Activated CD4-positive, alpha-beta T cell treated with anti-CD3 and anti-CD28 coated beads for 36 hours (primary cell): Measurements from ENCODE around the gene ST6GALNAC3. TPM values are rescaled to one million over a fixed set of nuclear protein-coding genes. Genes with fewer than 3 reads are reported as not detected.
A peak's percentile ranks its signal among the peaks of the same experiment; 100 is the strongest.

Experiments used
- ATAC-seq: fragments of 200-7000 bp; cut with Tn5 transposase; one replicate; pipeline ENCODE4 v1.10.0; 2021; ENCODE audit warnings: mild to moderate bottlenecking, moderate library complexity
- CTCF ChIA-PET: fragments of 350-600 bp; sonication (Branson Sonifier 250); formaldehyde crosslinking; loops from one replicate; lab custom pipeline; 2021; ENCODE audit warnings: antibody characterized with exemption; lab: Charles Lee
- POLR2A ChIA-PET: fragments of 350-600 bp; sonication (Branson Sonifier 250); formaldehyde crosslinking; loops from one replicate; lab custom pipeline; 2021; ENCODE audit warnings: antibody characterized with exemption, inconsistent platforms; lab: Charles Lee
- DNase-seq: peaks from one replicate; pipeline ENCODE4 v3.0.0-alpha.2; 2020
- H3K27ac Mint-ChIP-seq: one replicate; pipeline ENCODE4 v1.8.0; 2021; ENCODE audit warnings: mixed read lengths
- H3K27me3 Mint-ChIP-seq: one replicate; pipeline ENCODE4 v1.8.0; 2021; ENCODE audit warnings: mixed read lengths
- H3K36me3 Mint-ChIP-seq: one replicate; pipeline ENCODE4 v1.8.0; 2021; ENCODE audit warnings: low read depth, mixed read lengths
- H3K4me1 Mint-ChIP-seq: one replicate; pipeline ENCODE4 v1.8.0; 2021; ENCODE audit warnings: mixed read lengths
- H3K4me3 Mint-ChIP-seq: one replicate; pipeline ENCODE4 v1.8.0; 2021; ENCODE audit warnings: mild to moderate bottlenecking, moderate library complexity, mixed read lengths
- H3K9me3 Mint-ChIP-seq: one replicate; pipeline ENCODE4 v1.8.0; 2021; ENCODE audit warnings: low read depth, mixed read lengths
- intact Hi-C, 2 experiments: fragments of 100-400 bp; cut with DNase I in 1 of 2; cut with micrococcal nuclease in 1 of 2; formaldehyde crosslinking; loops; one replicate each; pipeline versions ENCODE4 v1.14.2 to v1.15.1; 2022 to 2024; cut with DNase I, micrococcal nuclease
- total RNA-seq, 2 experiments: library from RNA; stranded (reverse); gene quantifications; one replicate each; pipeline ENCODE4 v1.2.3, GENCODE V29; 2021

ST6GALNAC3 gene
- total RNA-seq, 2 experiments from 2014 or later = 0.73 to 1.1 TPM

DNA sequence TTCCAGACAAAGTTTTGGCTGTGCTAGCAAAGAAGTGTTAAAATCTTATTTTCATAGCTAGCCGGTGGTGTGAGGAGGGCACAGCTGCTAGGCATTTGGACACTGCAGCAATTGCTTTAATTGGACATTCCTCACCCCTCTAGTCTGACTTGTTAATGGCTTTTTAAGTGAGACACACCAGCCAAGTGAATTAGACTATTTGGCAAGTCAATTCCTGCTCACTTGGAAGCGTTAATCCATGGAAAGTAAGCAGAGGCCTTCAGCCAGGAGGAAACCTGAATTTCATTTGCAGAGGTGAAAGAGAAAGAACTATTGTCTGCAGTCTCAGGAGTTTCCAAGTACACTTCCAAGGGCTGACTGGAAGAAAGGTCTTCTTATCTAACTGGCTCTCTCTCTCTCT, 175.7 kb downstream of the ST6GALNAC3 start:
- Mint-ChIP-seq H3K36me3 (no peaks in the 10 kb centered on the region), H3K4me1 (peaks cover 29% of the 10 kb centered on the region), H3K27ac (no peak overlapping the region), H3K4me3 (no peak overlapping the region), H3K27me3 (no peaks in the 10 kb centered on the region), H3K9me3 (peaks cover 3% of the 10 kb centered on the region)
- DNase-seq (no peak), ATAC-seq (no peak)
- intact Hi-C loops = no loop called here
- CTCF ChIA-PET = no interaction called here
- POLR2A ChIA-PET = no interaction called here

DNA sequence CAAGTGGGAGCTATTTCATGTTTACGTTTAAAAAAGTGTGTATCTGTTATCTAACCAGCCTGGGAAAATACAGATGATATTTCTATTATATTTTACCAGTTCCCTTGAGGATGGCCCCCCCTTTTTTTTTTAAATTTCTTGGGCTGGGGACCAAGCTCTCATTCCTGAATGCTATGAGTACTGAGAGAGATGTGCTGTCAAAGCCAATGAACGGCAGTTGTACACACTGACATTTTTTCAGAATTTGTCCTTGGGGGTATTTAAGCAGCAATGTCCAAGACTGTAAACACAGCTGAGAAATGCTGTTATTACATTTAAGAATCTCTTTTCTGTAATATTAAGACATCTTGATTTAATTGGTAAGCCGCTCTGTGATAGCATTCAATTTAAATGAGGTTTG, 177.9 kb downstream of the ST6GALNAC3 start:
- ATAC-seq (no peak), DNase-seq (no peak)
- intact Hi-C loops = no loop called here
- Mint-ChIP-seq H3K36me3 (no peaks in the 10 kb centered on the region), H3K4me1 (peaks cover 44% of the 10 kb centered on the region), H3K27ac (no peak overlapping the region), H3K27me3 (no peaks in the 10 kb centered on the region), H3K4me3 (no peak overlapping the region), H3K9me3 (peaks cover 3% of the 10 kb centered on the region)
- POLR2A ChIA-PET = no interaction called here
- CTCF ChIA-PET = no interaction called here

DNA sequence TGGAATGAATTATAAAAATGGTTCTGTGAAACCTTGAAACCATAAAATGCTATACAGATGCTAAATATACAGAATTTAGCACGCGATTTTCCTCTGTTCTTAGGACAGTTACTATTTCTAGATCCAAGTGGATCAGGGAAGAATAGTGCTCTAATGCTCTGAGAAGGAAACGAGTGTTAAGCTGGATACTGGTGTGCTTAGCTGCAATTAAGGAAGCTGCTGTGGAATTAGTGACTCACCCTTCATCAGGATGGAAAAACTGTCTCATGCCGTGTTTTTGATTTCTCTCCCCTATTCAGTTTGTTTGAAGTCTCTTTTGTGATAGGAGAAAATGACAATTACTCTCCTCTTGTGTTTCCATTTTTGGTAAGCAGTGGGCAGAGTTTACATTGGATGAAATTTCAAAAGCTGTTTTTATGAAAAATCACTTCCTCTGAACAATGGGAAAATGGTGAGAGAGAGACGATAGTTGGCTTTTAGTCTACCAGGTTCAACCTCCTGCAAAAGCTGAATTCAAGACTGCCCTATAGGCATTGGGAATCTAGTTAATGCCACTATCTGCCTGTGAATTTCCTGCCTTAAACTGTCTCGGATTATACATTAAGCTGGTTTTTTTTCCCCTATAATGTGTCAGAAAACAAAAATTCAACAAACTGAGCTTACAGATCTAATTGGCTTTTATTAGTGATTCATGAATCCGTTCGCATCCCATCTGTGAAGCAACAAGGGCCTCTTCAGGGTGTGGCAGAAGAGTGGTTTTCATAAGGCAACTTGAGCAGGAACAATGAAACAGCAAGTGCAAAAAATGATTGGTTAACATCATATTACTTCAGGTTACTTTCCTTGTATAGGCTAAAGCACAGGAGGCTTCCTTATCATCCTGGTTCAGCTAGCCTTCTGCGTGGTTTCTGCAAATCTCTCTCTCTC, 179.8 kb downstream of the ST6GALNAC3 start:
- peaks cover 3% of the 10 kb centered on the region for H3K9me3 Mint-ChIP-seq
- no peaks in the 10 kb centered on the region for H3K27me3 Mint-ChIP-seq
- intact Hi-C loops = loop anchor here (1.0 to 5.0 kb wide), 4 partner anchors 16 to 40 kb away; no protein-coding TSS in a partner anchor
- H3K27ac Mint-ChIP-seq = peak overlapping the region; percentile 44
- ChIA-PET CTCF (interaction anchor here (0.7 to 1.4 kb wide), 5 partner anchors 9 to 33 kb away, joined by 3 to 4 read pairs (median 3); no protein-coding TSS in a partner anchor), POLR2A (no interaction called here)
- H3K4me3 Mint-ChIP-seq = no peak overlapping the region
- peak; percentile 47 for DNase-seq
- no peaks in the 10 kb centered on the region for H3K36me3 Mint-ChIP-seq
- ATAC-seq = peak; percentile 52
- H3K4me1 Mint-ChIP-seq = peaks cover 57% of the 10 kb centered on the region

DNA sequence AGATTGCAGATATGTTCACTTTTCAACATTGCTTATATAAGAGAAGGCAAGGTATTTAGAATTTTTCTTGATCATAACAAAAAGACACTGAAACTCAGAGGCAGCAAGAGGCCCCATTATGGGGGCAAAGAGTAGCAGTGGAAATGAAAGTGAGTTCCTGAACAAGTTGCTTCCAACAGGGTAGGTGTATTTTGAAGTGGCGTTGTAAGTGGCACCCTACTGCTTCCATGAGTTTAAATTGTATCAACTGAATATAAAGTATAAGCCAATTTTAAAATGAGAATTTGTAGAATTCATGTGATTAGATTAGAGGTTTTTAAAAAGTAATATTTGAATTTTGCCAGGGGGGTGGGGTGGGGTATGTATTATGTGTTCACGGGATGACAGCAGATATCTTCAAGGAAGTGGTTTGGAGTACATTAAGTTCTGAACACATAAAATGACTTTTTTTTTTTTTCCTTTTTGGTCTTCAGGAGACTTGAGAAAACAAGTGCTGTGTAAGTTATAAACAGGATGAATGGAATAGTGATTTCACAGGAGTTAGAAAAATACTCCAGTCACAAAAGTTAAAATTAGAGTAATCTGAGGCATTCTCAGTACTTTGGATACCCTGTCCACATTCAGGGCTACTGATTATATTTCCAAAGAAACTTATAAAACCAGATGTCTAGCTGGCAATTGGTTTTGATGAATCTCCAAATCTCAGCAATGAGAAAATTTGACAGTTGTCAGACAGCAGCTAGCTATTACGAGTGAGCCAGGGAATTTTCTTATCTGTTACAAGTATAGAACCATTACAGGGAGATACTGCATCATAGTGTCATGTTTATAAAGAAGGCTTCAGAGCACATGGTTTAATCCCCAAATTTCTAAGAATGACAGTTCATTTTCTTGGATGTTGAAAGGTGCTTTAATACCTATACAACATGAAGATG, 182.0 kb downstream of the ST6GALNAC3 start:
- H3K9me3 Mint-ChIP-seq = peaks cover 3% of the 10 kb centered on the region
- peak overlapping the region; percentile 66 for H3K27ac Mint-ChIP-seq
- peak overlapping the region; percentile 13 for H3K4me3 Mint-ChIP-seq
- intact Hi-C loops = loop anchor here in 1 of 2 experiments (5.0 kb wide), 1 partner anchor 36 kb away; no protein-coding TSS in a partner anchor
- DNase-seq (peak; percentile 18), ATAC-seq (peak; percentile 54)
- peaks cover 72% of the 10 kb centered on the region for H3K4me1 Mint-ChIP-seq
- H3K36me3 Mint-ChIP-seq = no peaks in the 10 kb centered on the region
- POLR2A ChIA-PET = no interaction called here
- CTCF ChIA-PET = interaction anchor here (1.3 kb wide), 1 partner anchor 11 kb away, joined by 3 read pairs; no protein-coding TSS in a partner anchor
- H3K27me3 Mint-ChIP-seq = no peaks in the 10 kb centered on the region

DNA sequence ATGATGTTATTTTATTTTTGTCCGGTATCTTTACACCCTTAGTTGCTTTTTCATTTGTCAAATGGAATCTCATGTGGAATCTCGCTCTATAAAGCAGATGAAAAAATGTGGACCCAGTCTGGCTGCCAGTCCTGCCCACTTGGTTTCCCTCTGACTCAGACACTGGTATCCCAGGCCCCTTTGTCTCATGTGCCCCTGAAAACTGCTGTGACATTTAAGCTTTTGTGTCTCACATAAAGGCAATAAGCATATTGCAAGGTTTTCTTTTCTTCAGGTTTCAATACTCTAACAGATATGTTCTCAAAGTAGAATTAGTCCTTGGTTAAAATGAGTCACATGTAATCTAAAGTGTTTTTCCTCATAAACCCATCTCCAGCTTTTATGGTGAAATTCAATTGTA, 183.3 kb downstream of the ST6GALNAC3 start:
- POLR2A ChIA-PET = no interaction called here
- Mint-ChIP-seq H3K9me3 (peaks cover 5% of the 10 kb centered on the region), H3K4me3 (no peak overlapping the region), H3K4me1 (peaks cover 74% of the 10 kb centered on the region), H3K36me3 (no peaks in the 10 kb centered on the region), H3K27me3 (no peaks in the 10 kb centered on the region), H3K27ac (peak overlapping the region; percentile 71)
- intact Hi-C loops = loop anchor here (1.0 to 5.0 kb wide), 2 partner anchors 9 to 34 kb away; no protein-coding TSS in a partner anchor
- ATAC-seq = peak; percentile 64
- CTCF ChIA-PET = interaction anchor here (1.3 kb wide), 1 partner anchor 10 kb away, joined by 3 read pairs; no protein-coding TSS in a partner anchor
- peak; percentile 41 for DNase-seq

DNA sequence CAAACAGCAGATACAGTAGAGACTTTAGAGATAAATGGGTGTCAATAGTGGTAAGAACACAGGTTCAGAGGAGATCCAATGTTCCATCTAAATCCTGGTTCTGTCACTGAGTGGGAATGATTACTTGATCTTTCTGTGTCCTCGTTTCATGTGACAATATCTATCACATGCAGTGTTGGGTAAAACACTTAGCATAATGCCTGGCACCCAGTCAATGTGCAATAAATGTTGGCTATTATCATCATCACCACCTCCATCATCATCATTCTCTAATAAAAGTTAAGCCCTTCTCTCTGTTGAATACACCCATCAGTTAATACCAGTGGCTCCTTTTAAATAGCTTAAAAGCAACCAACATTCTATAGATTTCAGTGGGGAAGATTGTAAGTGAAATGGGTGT, 184.7 kb downstream of the ST6GALNAC3 start:
- Mint-ChIP-seq H3K36me3 (no peaks in the 10 kb centered on the region), H3K4me1 (peaks cover 67% of the 10 kb centered on the region), H3K4me3 (no peak overlapping the region), H3K27me3 (no peaks in the 10 kb centered on the region), H3K27ac (no peak overlapping the region), H3K9me3 (peaks cover 2% of the 10 kb centered on the region)
- no peak for DNase-seq
- intact Hi-C loops = loop anchor here in 1 of 2 experiments (5.0 kb wide), 1 partner anchor 33 kb away; no protein-coding TSS in a partner anchor
- ChIA-PET POLR2A (no interaction called here), CTCF (no interaction called here)
- no peak for ATAC-seq

DNA sequence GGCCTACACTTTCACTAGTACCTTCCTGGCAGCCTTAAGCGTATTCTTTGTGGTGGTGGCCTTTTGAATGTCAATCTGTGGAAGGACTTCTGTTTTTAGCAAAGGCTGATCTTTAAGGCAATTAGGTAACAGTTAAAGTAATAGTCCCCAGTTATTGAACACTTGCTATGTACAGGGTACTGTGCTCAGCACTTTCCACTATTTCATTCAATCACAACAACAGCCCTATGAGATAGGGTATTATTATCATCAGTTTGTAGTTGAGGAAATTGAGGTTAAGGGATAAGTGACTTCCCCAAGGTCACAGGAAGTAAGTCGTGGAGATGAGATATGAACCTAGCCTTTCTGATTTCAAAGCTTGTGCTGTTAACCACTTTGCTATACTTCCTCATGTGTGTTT, 185.7 kb downstream of the ST6GALNAC3 start:
- peaks cover 57% of the 10 kb centered on the region for H3K4me1 Mint-ChIP-seq
- intact Hi-C loops = loop anchor here in 1 of 2 experiments (10.0 kb wide), 1 partner anchor 105 kb away; no protein-coding TSS in a partner anchor
- ChIA-PET POLR2A (no interaction called here), CTCF (no interaction called here)
- no peaks in the 10 kb centered on the region for H3K36me3 Mint-ChIP-seq
- H3K27ac Mint-ChIP-seq = peak overlapping the region; percentile 66
- peak; percentile 11 for ATAC-seq
- no peak overlapping the region for H3K4me3 Mint-ChIP-seq
- DNase-seq = no peak
- no peaks in the 10 kb centered on the region for H3K27me3 Mint-ChIP-seq
- H3K9me3 Mint-ChIP-seq = peaks cover 2% of the 10 kb centered on the region

DNA sequence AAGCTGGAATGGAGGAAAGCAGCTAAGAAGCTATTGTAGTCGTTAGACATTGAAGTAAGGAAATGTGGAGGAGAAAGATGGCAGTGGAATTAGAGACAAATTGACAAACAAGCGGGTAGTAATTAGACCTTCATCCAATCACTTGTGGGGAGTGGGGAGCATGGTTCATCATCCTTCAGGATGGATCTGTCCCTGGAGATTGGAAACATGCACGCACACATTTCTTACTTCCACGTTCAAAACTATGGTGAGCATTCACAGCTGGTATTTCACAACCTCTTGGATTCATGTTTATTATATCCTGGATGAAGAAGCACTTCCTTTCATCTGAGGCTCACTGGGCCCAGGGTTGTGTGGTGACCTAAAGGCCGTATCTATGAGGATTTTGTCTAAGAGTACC, 188.1 kb downstream of the ST6GALNAC3 start:
- DNase-seq = no peak
- H3K4me3 Mint-ChIP-seq = no peak overlapping the region
- no peak for ATAC-seq
- H3K27me3 Mint-ChIP-seq = no peaks in the 10 kb centered on the region
- ChIA-PET CTCF (interaction anchor here (0.8 to 0.9 kb wide), 2 partner anchors 11 to 108 kb away, joined by 3 read pairs; no protein-coding TSS in a partner anchor), POLR2A (no interaction called here)
- H3K27ac Mint-ChIP-seq = no peak overlapping the region
- intact Hi-C loops = loop anchor here in 1 of 2 experiments (10.0 kb wide), 1 partner anchor 108 kb away; no protein-coding TSS in a partner anchor
- peaks cover 48% of the 10 kb centered on the region for H3K4me1 Mint-ChIP-seq
- H3K36me3 Mint-ChIP-seq = no peaks in the 10 kb centered on the region
- H3K9me3 Mint-ChIP-seq = peaks cover 2% of the 10 kb centered on the region

DNA sequence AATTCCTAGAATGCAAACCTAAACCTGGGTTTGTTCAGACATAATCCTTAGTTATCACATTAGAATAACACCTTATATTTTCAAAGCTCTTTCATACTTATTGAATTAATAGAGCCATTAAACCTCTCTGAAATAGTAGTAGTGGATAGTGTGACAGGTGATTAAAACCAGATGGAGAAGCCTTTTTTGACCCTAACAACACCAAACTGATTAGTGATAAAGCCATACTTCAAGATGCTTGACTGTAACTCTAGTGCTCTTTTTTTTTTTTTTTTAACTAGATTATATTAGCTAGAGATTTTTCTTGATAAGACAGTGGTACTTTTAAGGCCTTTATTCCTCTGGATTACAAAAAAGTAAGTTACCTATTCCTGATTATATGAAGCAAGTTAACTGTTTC, 190.1 kb downstream of the ST6GALNAC3 start:
- H3K27ac Mint-ChIP-seq = no peak overlapping the region

DNA sequence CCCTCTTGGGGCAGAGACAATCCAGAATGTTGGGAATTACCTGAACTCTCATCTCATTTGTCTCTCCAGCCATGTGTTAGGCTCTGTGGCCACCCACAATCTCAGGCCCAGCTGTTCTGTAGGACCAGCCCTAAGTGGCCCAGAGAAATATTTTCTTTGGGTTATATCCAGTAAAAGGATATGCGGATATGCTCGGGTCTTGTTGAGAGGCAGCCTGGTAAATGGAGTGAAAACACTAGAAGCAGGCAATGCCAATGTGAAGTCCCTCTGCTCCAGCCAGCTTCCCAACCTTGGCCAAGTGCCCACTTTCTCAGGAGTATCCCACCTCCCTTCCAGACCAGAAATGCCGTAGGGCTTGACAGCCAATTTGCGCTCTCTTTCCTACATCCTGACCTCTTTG, 192.2 kb downstream of the ST6GALNAC3 start:
- ATAC-seq (no peak), DNase-seq (no peak)
- peaks cover 47% of the 10 kb centered on the region for H3K4me1 Mint-ChIP-seq
- ChIA-PET CTCF (interaction anchor here (1.1 kb wide), 1 partner anchor 1878 kb away, joined by 4 read pairs; no protein-coding TSS in a partner anchor), POLR2A (no interaction called here)
- H3K4me3 Mint-ChIP-seq = no peak overlapping the region
- peaks cover 2% of the 10 kb centered on the region for H3K9me3 Mint-ChIP-seq
- intact Hi-C loops = loop anchor here (1.0 to 10.0 kb wide), 2 partner anchors 8 to 112 kb away; no protein-coding TSS in a partner anchor
- H3K27ac Mint-ChIP-seq = peak overlapping the region; percentile 81
- H3K27me3 Mint-ChIP-seq = no peaks in the 10 kb centered on the region
- no peaks in the 10 kb centered on the region for H3K36me3 Mint-ChIP-seq

More for the DNA sequence above, 190.1 kb downstream of the ST6GALNAC3 start:
- H3K4me1 Mint-ChIP-seq = peaks cover 49% of the 10 kb centered on the region
- ATAC-seq (no peak), DNase-seq (no peak)
- no peaks in the 10 kb centered on the region for H3K27me3 Mint-ChIP-seq
- no peaks in the 10 kb centered on the region for H3K36me3 Mint-ChIP-seq
- peaks cover 2% of the 10 kb centered on the region for H3K9me3 Mint-ChIP-seq
- ChIA-PET POLR2A (no interaction called here), CTCF (interaction anchor here (0.6 kb wide), 1 partner anchor 149 kb away, joined by 3 read pairs; no protein-coding TSS in a partner anchor)
- H3K4me3 Mint-ChIP-seq = no peak overlapping the region
- intact Hi-C loops = loop anchor here in 1 of 2 experiments (10.0 kb wide), 1 partner anchor 110 kb away; no protein-coding TSS in a partner anchor
